Ovary (tissue), 3 donors: ENCODE results near the gene LTN1.

ENCODE experiments used
- CTCF ChIP-seq, 3 donors: fragments of 450-650 bp in 2 of 3; fragments of 200-600 bp in 1 of 3; IDR thresholded peaks; one replicate each; pipeline versions ENCODE4 v1.5.1 to v1.8.0; 2016 to 2022; ENCODE audit warnings: antibody characterized with exemption in 3 of 3, mild to moderate bottlenecking in 1 of 3
- EP300 ChIP-seq: sonication (generic); formaldehyde crosslinking; IDR thresholded peaks from one replicate; pipeline ENCODE4 v1.6.1; 2017; ENCODE audit warnings: antibody characterized with exemption
- POLR2A ChIP-seq: fragments of 450-650 bp; IDR thresholded peaks from one replicate; pipeline ENCODE4 v1.6.1; 2017; ENCODE audit warnings: antibody characterized with exemption, mild to moderate bottlenecking, moderate library complexity
- donor health status: DM: no; HTN: no; CAD: no.

- TF ChIP-seq CTCF (IDR thresholded peaks at IDR 0.05): no peak
- TF ChIP-seq POLR2A: no peak
- TF ChIP-seq EP300: no peak
Observed at GRCh38 chr21:28937737-28938136, 54.9 kb downstream of the LTN1 start.
